ENCODE results near the gene KCNAB3. TPM values are rescaled to one million over a fixed set of nuclear protein-coding genes. Genes with fewer than 3 reads are reported as not detected.

Gene KCNAB3
- total and polyA plus RNA-seq, 4 donors = 0.23 to 0.67 (median 0.42) TPM

DNA sequence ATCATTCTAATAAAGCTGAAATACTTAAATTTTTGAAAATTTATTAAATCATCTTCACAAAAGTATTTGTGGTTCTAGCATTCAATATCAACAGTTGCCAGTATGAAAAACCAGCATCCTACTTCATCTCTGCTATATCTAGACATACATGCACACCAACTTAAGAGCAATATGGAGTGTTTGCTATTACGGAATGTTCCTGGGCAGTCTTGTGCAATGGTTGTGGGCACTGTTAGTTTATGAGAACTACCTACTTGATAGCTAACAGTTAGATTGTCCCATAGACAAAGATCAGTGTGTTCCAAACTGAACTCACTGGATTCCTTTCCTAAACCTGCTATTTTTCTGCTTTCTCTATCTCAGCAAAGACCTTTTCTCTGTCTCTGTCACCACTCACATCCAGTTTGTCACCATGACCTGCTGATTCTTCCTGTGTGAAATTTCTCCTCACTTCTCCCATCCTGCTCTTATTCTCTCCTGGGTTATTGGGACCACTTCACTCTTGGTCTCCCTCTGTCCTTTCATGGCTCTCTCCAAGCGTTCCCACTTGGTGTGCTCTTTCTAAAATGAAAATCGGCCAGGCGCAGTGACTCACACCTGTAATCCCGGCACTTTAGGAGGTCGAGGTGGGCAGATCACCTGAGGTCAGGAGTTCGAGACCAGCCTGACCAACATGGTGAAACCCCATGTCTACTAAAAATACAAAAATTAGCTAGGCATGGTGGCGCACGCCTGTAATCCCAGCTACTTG, 30.0 kb upstream of the KCNAB3 start:
- TF ChIP-seq SP1 (IDR thresholded peaks at IDR 0.05) (no peak), FOXA2 (IDR thresholded peaks at IDR 0.05) (no peak), TAF1 (conservative IDR thresholded peaks at IDR 0.05) (no peak), YY1 (IDR thresholded peaks at IDR 0.05) (no peak), RXRA (IDR thresholded peaks at IDR 0.05) (no peak), FOXA1 (IDR thresholded peaks at IDR 0.05) (no peak), RAD21 (IDR thresholded peaks at IDR 0.05) (no peak), NR2F2 (IDR thresholded peaks at IDR 0.05) (no peak), JUND (IDR thresholded peaks at IDR 0.05) (no peak), EGR1 (IDR thresholded peaks at IDR 0.05; ENCODE audit: low read depth in 2 of 2) (no peak), GABPA (IDR thresholded peaks at IDR 0.05 in 1 of 2, conservative IDR thresholded peaks at IDR 0.05 in 1 of 2) (no peak), HNF4G (IDR thresholded peaks at IDR 0.05) (no peak), HNF4A (conservative IDR thresholded peaks at IDR 0.05) (no peak)
- TF ChIP-seq, protein P1, sequence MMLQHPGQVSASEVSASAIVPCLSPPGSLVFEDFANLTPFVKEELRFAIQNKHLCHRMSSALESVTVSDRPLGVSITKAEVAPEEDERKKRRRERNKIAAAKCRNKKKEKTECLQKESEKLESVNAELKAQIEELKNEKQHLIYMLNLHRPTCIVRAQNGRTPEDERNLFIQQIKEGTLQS (IDR thresholded peaks at IDR 0.05) = no peak
- TF ChIP-seq, protein P2, sequence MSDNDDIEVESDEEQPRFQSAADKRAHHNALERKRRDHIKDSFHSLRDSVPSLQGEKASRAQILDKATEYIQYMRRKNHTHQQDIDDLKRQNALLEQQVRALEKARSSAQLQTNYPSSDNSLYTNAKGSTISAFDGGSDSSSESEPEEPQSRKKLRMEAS (IDR thresholded peaks at IDR 0.05) = no peak
- TF ChIP-seq, protein P3, sequence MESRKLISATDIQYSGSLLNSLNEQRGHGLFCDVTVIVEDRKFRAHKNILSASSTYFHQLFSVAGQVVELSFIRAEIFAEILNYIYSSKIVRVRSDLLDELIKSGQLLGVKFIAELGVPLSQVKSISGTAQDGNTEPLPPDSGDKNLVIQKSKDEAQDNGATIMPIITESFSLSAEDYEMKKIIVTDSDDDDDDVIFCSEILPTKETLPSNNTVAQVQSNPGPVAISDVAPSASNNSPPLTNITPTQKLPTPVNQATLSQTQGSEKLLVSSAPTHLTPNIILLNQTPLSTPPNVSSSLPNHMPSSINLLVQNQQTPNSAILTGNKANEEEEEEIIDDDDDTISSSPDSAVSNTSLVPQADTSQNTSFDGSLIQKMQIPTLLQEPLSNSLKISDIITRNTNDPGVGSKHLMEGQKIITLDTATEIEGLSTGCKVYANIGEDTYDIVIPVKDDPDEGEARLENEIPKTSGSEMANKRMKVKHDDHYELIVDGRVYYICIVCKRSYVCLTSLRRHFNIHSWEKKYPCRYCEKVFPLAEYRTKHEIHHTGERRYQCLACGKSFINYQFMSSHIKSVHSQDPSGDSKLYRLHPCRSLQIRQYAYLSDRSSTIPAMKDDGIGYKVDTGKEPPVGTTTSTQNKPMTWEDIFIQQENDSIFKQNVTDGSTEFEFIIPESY (IDR thresholded peaks at IDR 0.05) = no peak
- TF ChIP-seq, protein P4, sequence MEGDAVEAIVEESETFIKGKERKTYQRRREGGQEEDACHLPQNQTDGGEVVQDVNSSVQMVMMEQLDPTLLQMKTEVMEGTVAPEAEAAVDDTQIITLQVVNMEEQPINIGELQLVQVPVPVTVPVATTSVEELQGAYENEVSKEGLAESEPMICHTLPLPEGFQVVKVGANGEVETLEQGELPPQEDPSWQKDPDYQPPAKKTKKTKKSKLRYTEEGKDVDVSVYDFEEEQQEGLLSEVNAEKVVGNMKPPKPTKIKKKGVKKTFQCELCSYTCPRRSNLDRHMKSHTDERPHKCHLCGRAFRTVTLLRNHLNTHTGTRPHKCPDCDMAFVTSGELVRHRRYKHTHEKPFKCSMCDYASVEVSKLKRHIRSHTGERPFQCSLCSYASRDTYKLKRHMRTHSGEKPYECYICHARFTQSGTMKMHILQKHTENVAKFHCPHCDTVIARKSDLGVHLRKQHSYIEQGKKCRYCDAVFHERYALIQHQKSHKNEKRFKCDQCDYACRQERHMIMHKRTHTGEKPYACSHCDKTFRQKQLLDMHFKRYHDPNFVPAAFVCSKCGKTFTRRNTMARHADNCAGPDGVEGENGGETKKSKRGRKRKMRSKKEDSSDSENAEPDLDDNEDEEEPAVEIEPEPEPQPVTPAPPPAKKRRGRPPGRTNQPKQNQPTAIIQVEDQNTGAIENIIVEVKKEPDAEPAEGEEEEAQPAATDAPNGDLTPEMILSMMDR (IDR thresholded peaks at IDR 0.05; ENCODE audit: low read depth, low read length, missing input control) = no peak
- TF ChIP-seq, protein P5, sequence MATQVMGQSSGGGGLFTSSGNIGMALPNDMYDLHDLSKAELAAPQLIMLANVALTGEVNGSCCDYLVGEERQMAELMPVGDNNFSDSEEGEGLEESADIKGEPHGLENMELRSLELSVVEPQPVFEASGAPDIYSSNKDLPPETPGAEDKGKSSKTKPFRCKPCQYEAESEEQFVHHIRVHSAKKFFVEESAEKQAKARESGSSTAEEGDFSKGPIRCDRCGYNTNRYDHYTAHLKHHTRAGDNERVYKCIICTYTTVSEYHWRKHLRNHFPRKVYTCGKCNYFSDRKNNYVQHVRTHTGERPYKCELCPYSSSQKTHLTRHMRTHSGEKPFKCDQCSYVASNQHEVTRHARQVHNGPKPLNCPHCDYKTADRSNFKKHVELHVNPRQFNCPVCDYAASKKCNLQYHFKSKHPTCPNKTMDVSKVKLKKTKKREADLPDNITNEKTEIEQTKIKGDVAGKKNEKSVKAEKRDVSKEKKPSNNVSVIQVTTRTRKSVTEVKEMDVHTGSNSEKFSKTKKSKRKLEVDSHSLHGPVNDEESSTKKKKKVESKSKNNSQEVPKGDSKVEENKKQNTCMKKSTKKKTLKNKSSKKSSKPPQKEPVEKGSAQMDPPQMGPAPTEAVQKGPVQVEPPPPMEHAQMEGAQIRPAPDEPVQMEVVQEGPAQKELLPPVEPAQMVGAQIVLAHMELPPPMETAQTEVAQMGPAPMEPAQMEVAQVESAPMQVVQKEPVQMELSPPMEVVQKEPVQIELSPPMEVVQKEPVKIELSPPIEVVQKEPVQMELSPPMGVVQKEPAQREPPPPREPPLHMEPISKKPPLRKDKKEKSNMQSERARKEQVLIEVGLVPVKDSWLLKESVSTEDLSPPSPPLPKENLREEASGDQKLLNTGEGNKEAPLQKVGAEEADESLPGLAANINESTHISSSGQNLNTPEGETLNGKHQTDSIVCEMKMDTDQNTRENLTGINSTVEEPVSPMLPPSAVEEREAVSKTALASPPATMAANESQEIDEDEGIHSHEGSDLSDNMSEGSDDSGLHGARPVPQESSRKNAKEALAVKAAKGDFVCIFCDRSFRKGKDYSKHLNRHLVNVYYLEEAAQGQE (IDR thresholded peaks at IDR 0.05) = no peak
- no peaks in the 10 kb centered on the region for H3K9me3 ChIP-seq (ENCODE audit: control insufficient read depth in 4 of 4, low read length in 3 of 4)
- 87% methylated on average over 9 of the region's 9 CpGs for WGBS
- H3K36me3 ChIP-seq (ENCODE audit: control insufficient read depth in 4 of 4, insufficient read depth in 3 of 4, low read depth in 1 of 4, low read length in 3 of 4) = no peaks in the 10 kb centered on the region
- no peak for DNase-seq (ENCODE audit: low spot score)
- no peaks in the 10 kb centered on the region for H3K4me1 ChIP-seq (ENCODE audit: control insufficient read depth in 4 of 4, insufficient read depth in 4 of 4, low read length in 3 of 4)
- no peaks in the 10 kb centered on the region for H3K27me3 ChIP-seq (ENCODE audit: control insufficient read depth in 4 of 4, insufficient read depth in 4 of 4, low read length in 3 of 4)
- no peak overlapping the region for H3K27ac ChIP-seq (ENCODE audit: low read depth in 1 of 2, low read length in 2 of 2)
- H3K4me3 ChIP-seq (ENCODE audit: low read depth in 1 of 3, low read length in 3 of 3) = no peak overlapping the region
- H3K9ac ChIP-seq (ENCODE audit: low read depth in 1 of 2, low read length in 2 of 2) = no peak overlapping the region

All from liver (tissue), 9 donors.